Fibroblast of skin of right biceps (primary cell): Measurements from ENCODE around the gene FGB.
A peak's percentile ranks its signal among the peaks of the same experiment; 100 is the strongest.

ENCODE experiments used
- DNase-seq: peaks from one replicate; pipeline ENCODE4 v3.0.0-alpha.2; 2013

The FGB gene

GRCh38 chr4:154562697-154563254 lies at the start of gene FGB:
Gene FGB, plus strand, starts transcription at chr4:154563011. Its CDS starts 8 bp downstream, at chr4:154563019.
- no peak for DNase-seq

- no peak for DNase-seq
These were observed 46.3 kb upstream of the FGB start for GRCh38 chr4:154516318-154517029.

- DNase-seq: no peak
These were observed 45.2 kb upstream of the FGB start for GRCh38 chr4:154517591-154517990.

GRCh38 chr4:154519214-154519613 lies 43.6 kb upstream of the FGB start:
- no peak for DNase-seq

- no peak for DNase-seq
These were observed 41.2 kb upstream of the FGB start for GRCh38 chr4:154521607-154522006.

- no peak for DNase-seq
These were observed 36.7 kb upstream of the FGB start for GRCh38 chr4:154526151-154526550.

- DNase-seq: no peak
These were observed 35.5 kb upstream of the FGB start for GRCh38 chr4:154527308-154527707.

GRCh38 chr4:154528869-154529268 lies 33.9 kb upstream of the FGB start:
- no peak for DNase-seq

- DNase-seq: no peak
These were observed 32.9 kb upstream of the FGB start for GRCh38 chr4:154529728-154530519.

- no peak for DNase-seq
These were observed 28.5 kb upstream of the FGB start for GRCh38 chr4:154534296-154534695.

GRCh38 chr4:154542271-154542879 lies 20.4 kb upstream of the FGB start:
- no peak for DNase-seq

- DNase-seq: no peak
These were observed 17.1 kb upstream of the FGB start for GRCh38 chr4:154545689-154546088.

- DNase-seq: peak; percentile 93
These were observed 12.7 kb upstream of the FGB start, which contains the start of gene PLRG1 for GRCh38 chr4:154549894-154550790. Gene PLRG1, minus strand, starts transcription at chr4:154550400. Its CDS starts 92 bp downstream, at chr4:154550308.

- peak; percentile 77 for DNase-seq
These were observed 10.7 kb upstream of the FGB start for GRCh38 chr4:154551872-154552686.

- DNase-seq: no peak
These were observed 3.7 kb upstream of the FGB start for GRCh38 chr4:154559141-154559493.

- DNase-seq: peak; percentile 54
These were observed 3.1 kb upstream of the FGB start for GRCh38 chr4:154559494-154560418.

GRCh38 chr4:154560419-154560801 lies 2.4 kb upstream of the FGB start:
- no peak for DNase-seq

GRCh38 chr4:154560824-154561231 lies 2.0 kb upstream of the FGB start:
- DNase-seq: peak; percentile 76

GRCh38 chr4:154564311-154564710 lies 1.5 kb downstream of the FGB start:
- DNase-seq: no peak

GRCh38 chr4:154565704-154566103 lies 2.9 kb downstream of the FGB start:
- no peak for DNase-seq
